Osteocyte (in vitro differentiated cells): ENCODE measurements around the gene SND1. TPM values are rescaled to one million over a fixed set of nuclear protein-coding genes. Genes with fewer than 3 reads are reported as not detected.

ENCODE experiments used
- DNase-seq: peaks from one replicate; pipeline ENCODE4 v3.0.0; 2021; ENCODE audit warnings: mixed read lengths; ENCODE audit not compliant: unreplicated experiment; ENCODE audit errors: extremely low spot score
- H3K27ac Mint-ChIP-seq: one replicate; pipeline ENCODE4 v1.8.0; 2021; ENCODE audit warnings: mild to moderate bottlenecking, mixed read lengths; ENCODE audit not compliant: unreplicated experiment
- H3K27me3 Mint-ChIP-seq: one replicate; pipeline ENCODE4 v1.8.0; 2021; ENCODE audit warnings: mixed read lengths; ENCODE audit not compliant: unreplicated experiment
- H3K36me3 Mint-ChIP-seq: one replicate; pipeline ENCODE4 v1.8.0; 2021; ENCODE audit warnings: mixed read lengths; ENCODE audit not compliant: unreplicated experiment
- H3K4me1 Mint-ChIP-seq: one replicate; pipeline ENCODE4 v1.8.0; 2021; ENCODE audit warnings: mixed read lengths; ENCODE audit not compliant: unreplicated experiment
- H3K4me3 Mint-ChIP-seq: one replicate; pipeline ENCODE4 v1.8.0; 2021; ENCODE audit warnings: mild to moderate bottlenecking, moderate library complexity, mixed read lengths; ENCODE audit not compliant: unreplicated experiment
- H3K9me3 Mint-ChIP-seq: one replicate; pipeline ENCODE4 v1.8.0; 2021; ENCODE audit warnings: mixed read lengths; ENCODE audit not compliant: unreplicated experiment
- CTCF ChIP-seq: fragments of 200-600 bp; sonication (generic); IDR thresholded peaks from 2 replicates; pipeline ENCODE4 v1.5.0; 2021; ENCODE audit warnings: antibody characterized with exemption, mild to moderate bottlenecking, moderate library complexity
- total RNA-seq: library from RNA; stranded (reverse); gene quantifications from 2 replicates; pipeline ENCODE4 v1.2.1, GENCODE V29; 2021

Gene SND1
- total RNA-seq, 1 donor from 2014 or later, result 229 TPM

GRCh38 chr7:127736511-127736910 lies 84.5 kb downstream of the SND1 start:
- Mint-ChIP-seq H3K36me3 (peaks cover 19% of the 10 kb centered on the region), H3K27me3 (no peaks in the 10 kb centered on the region), H3K4me1 (no peaks in the 10 kb centered on the region), H3K4me3 (no peak overlapping the region), H3K27ac (no peak overlapping the region), H3K9me3 (no peaks in the 10 kb centered on the region)
- DNase-seq, result no peak
- no peak for TF ChIP-seq CTCF

- no peak for DNase-seq
- TF ChIP-seq CTCF, result no peak
- Mint-ChIP-seq H3K27ac (no peak overlapping the region), H3K36me3 (peaks cover 8% of the 10 kb centered on the region), H3K27me3 (no peaks in the 10 kb centered on the region), H3K4me3 (no peak overlapping the region), H3K9me3 (no peaks in the 10 kb centered on the region), H3K4me1 (no peaks in the 10 kb centered on the region)
Measured at GRCh38 chr7:127738859-127739258, 86.9 kb downstream of the SND1 start.

GRCh38 chr7:127741764-127742375 lies 89.9 kb downstream of the SND1 start:
- no peak overlapping the region for H3K4me3 Mint-ChIP-seq
- DNase-seq, result no peak
- H3K27me3 Mint-ChIP-seq, result no peaks in the 10 kb centered on the region
- no peak for TF ChIP-seq CTCF
- no peak overlapping the region for H3K27ac Mint-ChIP-seq
- no peaks in the 10 kb centered on the region for H3K9me3 Mint-ChIP-seq
- peaks cover 5% of the 10 kb centered on the region for H3K36me3 Mint-ChIP-seq
- no peaks in the 10 kb centered on the region for H3K4me1 Mint-ChIP-seq

- H3K9me3 Mint-ChIP-seq, result no peaks in the 10 kb centered on the region
- H3K4me1 Mint-ChIP-seq, result no peaks in the 10 kb centered on the region
- DNase-seq, result no peak
- peaks cover 9% of the 10 kb centered on the region for H3K36me3 Mint-ChIP-seq
- no peak for TF ChIP-seq CTCF
- no peaks in the 10 kb centered on the region for H3K27me3 Mint-ChIP-seq
- H3K27ac Mint-ChIP-seq, result no peak overlapping the region
- no peak overlapping the region for H3K4me3 Mint-ChIP-seq
Measured at GRCh38 chr7:127745445-127745844, 93.5 kb downstream of the SND1 start.

- no peaks in the 10 kb centered on the region for H3K27me3 Mint-ChIP-seq
- H3K36me3 Mint-ChIP-seq, result peaks cover 12% of the 10 kb centered on the region
- H3K4me1 Mint-ChIP-seq, result peaks cover 3% of the 10 kb centered on the region
- no peak for DNase-seq
- no peak for TF ChIP-seq CTCF
- no peaks in the 10 kb centered on the region for H3K9me3 Mint-ChIP-seq
- H3K4me3 Mint-ChIP-seq, result no peak overlapping the region
- H3K27ac Mint-ChIP-seq, result no peak overlapping the region
Measured at GRCh38 chr7:127751062-127751461, 99.1 kb downstream of the SND1 start.
